A549 (cell line): Measurements from ENCODE around the gene CDC45.
"Not testable (repeated sequence)": the region's sequence is repeated elsewhere in the genome, so short reads cannot be mapped to it uniquely, and the experiment has no call there.

ENCODE experiments used
- CTCF ChIP-seq: fragments of >200 bp; sonication (Bioruptor Twin); formaldehyde crosslinking; IDR thresholded peaks from 3 replicates; pipeline ENCODE4 v1.5.1; 2016
- E2F6 ChIP-seq: IDR thresholded peaks from 2 replicates; pipeline ENCODE4 v1.6.1; 2012; ENCODE audit warnings: low read depth, borderline replicate concordance
- NR3C1 ChIP-seq: fragments of >200 bp; sonication (Bioruptor Twin); formaldehyde crosslinking; IDR thresholded peaks from 3 replicates; pipeline ENCODE4 v1.6.1; 2017
- RAD21 ChIP-seq, 2 experiments: fragments of >200 bp in 1 of 2; sonication (Bioruptor Twin) in 1 of 2; formaldehyde crosslinking in 1 of 2; IDR thresholded peaks in 1 of 2; conservative IDR thresholded peaks in 1 of 2; 2 replicates in 1 of 2; 3 replicates in 1 of 2; pipeline ENCODE4 v1.6.1; 2012 to 2018; ENCODE audit warnings: inconsistent platforms in 1 of 2

- not testable (repeated sequence) for TF ChIP-seq E2F6; NR3C1; CTCF; RAD21 (conservative IDR thresholded peaks at IDR 0.05 in 1 of 2, IDR thresholded peaks at IDR 0.05 in 1 of 2)
These were observed 51.6 kb downstream of the CDC45 start for GRCh38 chr22:19531327-19531726.
